NCI-H345 (cell line): Measurements from ENCODE around the gene ARHGDIA.

Source experiments
- DNase-seq: peaks from one replicate; lab custom pipeline; 2025; lab: John Stamatoyannopoulos, UW

The ARHGDIA gene

GRCh38 chr17:81905993-81906392 lies 34.9 kb upstream of the ARHGDIA start:
- no peak for DNase-seq

GRCh38 chr17:81905424-81905875 lies 34.3 kb upstream of the ARHGDIA start:
- no peak for DNase-seq

GRCh38 chr17:81904600-81905423 lies 33.7 kb upstream of the ARHGDIA start:
- no peak for DNase-seq

- DNase-seq = no peak
Observed at GRCh38 chr17:81903896-81904599, 32.9 kb upstream of the ARHGDIA start.

GRCh38 chr17:81903415-81903831 lies 32.3 kb upstream of the ARHGDIA start:
- DNase-seq = no peak

DNA sequence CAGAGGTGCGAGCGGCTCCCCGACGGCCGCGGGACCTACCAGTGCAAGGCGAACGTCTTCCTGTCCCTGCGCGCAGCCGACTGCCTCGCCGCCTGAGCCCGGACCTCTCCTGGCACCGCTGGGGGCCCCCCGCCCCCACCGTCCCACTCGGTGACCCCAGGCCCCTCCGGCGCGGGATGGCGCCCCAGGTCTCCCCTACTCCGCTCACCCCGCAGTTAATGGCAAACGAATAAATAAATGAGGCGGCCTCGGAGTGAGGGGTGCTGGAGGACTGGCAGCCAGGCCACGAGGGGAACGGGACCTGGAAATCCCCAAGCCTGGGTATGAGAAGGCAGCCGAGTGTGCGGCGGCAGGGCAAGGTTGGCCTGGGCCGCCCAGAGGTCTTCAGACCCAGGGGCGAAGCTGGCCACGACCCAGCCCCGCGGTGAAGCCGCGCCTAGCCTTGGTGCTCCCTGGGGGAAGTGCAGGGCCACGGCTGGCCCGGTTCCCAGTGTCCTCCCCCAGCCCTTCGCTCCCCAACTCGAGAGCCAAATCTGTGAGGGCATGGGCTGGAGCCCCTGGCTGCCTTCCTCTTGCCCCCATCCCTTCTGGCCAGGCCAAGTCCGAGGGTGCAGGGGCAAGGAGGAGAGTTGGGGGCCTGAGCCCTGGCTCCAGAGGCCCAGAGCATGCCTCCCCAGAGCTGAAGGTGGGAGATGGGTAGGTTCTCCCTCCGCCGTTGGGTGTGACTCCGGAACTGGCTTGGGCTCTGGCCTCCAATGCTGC lies 31.7 kb upstream of the ARHGDIA start:
- no peak for DNase-seq

GRCh38 chr17:81902023-81902652 lies 31.0 kb upstream of the ARHGDIA start, which contains the start of gene NPB:
TSS of gene NPB (plus strand) at chr17:81902238. CDS start at chr17:81902278, 40 bp downstream.
- peak; percentile 22 for DNase-seq

DNA sequence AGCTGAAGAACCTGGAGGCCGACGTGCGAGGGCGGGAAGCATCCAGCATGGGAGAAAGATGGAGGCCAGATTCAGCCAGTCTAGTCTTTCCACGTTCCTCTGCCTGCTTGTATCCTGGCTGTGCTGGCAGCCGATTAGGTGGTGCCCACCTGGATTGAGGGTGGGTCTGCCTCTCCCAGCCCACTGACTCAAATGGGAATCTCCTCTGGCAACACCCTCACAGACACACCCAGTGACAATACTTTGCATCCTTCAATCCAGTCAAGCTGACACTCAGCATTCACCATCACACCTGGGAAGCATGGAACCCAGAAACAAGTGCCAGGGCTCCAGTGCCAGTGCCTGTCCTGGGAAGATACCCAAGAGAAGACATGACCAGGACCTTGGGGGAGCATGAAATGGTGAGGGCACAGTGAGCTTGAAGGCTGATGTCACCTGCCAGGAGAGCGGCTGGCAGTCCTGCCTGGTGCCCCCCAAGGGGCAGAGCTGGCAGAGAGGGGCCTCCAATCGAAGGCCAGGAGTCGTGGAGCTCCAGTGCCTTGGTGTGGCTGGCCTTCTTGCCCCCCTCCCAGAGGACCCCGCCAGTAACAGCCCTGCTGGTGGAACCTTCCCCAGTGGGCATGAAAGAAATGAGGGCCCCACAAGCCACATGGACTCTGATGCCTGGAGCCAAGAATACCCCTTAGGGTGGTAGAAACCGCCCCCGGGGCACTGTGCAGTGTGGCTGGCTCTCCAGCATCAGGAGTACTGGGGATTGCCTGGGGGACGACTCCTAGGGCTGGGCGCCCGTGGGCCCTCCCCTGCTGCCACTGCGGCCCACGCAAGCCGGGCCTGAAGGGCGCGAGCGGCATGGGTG lies 30.3 kb upstream of the ARHGDIA start:
- no peak for DNase-seq

- no peak for DNase-seq
Observed at GRCh38 chr17:81900181-81900820, 29.2 kb upstream of the ARHGDIA start.

GRCh38 chr17:81899514-81900166 lies 28.5 kb upstream of the ARHGDIA start:
- DNase-seq = no peak

- no peak for DNase-seq
Observed at GRCh38 chr17:81898885-81899284, 27.7 kb upstream of the ARHGDIA start.

- DNase-seq = no peak
Observed at GRCh38 chr17:81898029-81898866, 27.1 kb upstream of the ARHGDIA start.

- DNase-seq = no peak
Observed at GRCh38 chr17:81895400-81895799, 24.3 kb upstream of the ARHGDIA start.

DNA sequence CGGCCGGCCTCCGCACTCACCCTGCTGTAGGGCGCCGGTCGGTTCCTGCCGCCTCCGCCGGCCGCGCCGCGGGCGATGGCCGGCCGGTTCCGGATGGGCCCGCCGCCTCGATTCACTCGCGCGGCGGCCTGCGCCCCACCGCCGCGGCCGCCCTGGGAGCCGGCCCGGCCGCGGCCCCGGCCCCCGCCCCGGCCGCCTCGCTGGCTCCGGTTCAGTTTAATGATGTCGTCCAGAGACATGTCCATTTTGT lies 20.1 kb upstream of the ARHGDIA start:
- no peak for DNase-seq

DNA sequence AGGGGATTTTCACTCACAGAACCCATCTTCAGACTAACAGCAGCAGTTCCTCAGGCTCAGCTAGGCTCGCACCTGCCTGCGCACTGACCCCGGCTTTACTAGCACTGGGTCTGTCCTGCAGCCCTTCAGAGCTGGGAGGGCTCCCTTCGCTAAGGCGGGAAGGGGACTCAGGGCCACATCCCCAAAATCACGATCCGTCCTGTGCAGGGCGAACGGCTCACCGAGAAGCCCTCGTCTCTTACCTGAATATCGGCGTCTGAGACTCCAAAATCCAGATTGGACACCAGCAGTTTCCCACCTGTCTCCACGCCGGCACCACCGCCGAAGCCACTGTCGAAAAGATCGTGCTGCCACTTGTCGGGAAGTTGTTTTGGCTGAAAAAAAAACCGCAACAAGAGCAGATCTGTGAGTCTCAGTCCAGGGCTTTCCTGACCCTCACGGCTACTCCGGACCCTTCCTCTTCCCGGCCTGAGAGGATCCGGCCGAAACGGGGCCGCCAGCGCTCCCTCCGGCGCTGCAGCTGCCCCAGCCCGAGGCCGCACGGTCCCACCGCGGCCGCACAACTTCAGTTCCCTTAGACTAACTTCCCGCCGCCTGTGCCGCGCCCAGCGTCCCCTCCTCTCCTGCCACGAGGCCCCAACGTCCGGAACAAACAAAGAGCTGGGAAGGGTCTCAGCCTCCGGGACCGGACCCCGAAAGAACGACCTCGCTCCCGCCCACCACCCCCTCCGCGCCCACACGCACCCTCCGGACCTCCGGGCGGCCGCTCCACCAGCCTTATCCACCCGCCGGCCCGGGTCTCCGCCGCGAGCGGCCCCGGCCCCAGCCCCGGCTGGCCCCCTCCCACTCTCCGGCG lies 19.5 kb upstream of the ARHGDIA start:
- no peak for DNase-seq

DNA sequence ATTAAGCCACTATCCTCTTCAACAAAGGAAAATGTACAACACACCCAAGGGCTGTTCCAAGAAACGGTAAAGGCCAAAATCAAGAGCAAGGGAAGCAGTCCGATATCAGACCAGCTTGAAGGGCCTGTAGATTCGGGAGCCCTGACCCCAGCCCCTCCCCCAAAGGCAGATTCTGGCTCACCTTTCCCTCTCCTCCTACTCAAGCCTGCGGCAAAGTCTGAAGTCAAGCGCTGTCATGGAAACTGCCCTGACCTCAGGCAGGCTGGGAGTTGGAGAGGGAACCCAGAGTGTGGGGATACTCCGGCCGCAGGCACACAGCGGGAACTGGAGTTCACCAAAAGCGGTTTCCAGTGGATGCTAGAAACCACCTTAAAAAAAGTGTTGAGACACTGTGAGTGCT lies 18.5 kb upstream of the ARHGDIA start:
- no peak for DNase-seq

GRCh38 chr17:81888988-81889595 lies 18.0 kb upstream of the ARHGDIA start:
- DNase-seq = no peak
